Peyer's patch (tissue), 4 donors: ENCODE data around the gene ZKSCAN3. TPM values are rescaled to one million over a fixed set of nuclear protein-coding genes. Genes with fewer than 3 reads are reported as not detected.

ENCODE experiments used
- DNase-seq, 3 donors: peaks; one replicate each; pipeline ENCODE4 v3.0.0-alpha.2; 2017 to 2019
- H3K27ac ChIP-seq, 4 donors: fragments of 200-600 bp; sonication (generic); one replicate each; pipeline ENCODE4 v1.5.1; 2016 to 2019
- H3K27me3 ChIP-seq, 2 donors: fragments of 200-600 bp; sonication (generic); one replicate each; pipeline ENCODE4 v1.5.1; 2019
- H3K36me3 ChIP-seq, 3 donors: fragments of 200-600 bp; sonication (generic); one replicate each; pipeline ENCODE4 v1.5.1; 2016 to 2019
- H3K4me1 ChIP-seq, 4 donors: fragments of 200-600 bp; sonication (generic); one replicate each; pipeline ENCODE4 v1.5.1; 2016 to 2019
- H3K4me3 ChIP-seq, 4 donors: fragments of 200-600 bp; sonication (generic); 1 replicate in 3 of 4; 2 replicates in 1 of 4; pipeline ENCODE4 v1.5.1; 2016 to 2019; ENCODE audit warnings: mild to moderate bottlenecking in 1 of 4
- H3K9me3 ChIP-seq, 4 donors: fragments of 200-600 bp; sonication (generic); one replicate each; pipeline ENCODE4 v1.5.1; 2016 to 2019; ENCODE audit warnings: mild to moderate bottlenecking in 1 of 4
- CTCF ChIP-seq, 6 experiments: fragments of 450-650 bp in 4 of 6; fragments of 200-600 bp in 2 of 6; sonication (generic) in 1 of 6; IDR thresholded peaks; one replicate each; pipeline ENCODE4 v1.5.1; 2017 to 2019; ENCODE audit warnings: antibody characterized with exemption in 6 of 6, mild to moderate bottlenecking in 3 of 6, moderate library complexity in 1 of 6
- POLR2A ChIP-seq, 2 donors: fragments of 450-650 bp; IDR thresholded peaks; one replicate each; pipeline ENCODE4 v1.5.1; 2017; ENCODE audit warnings: antibody characterized with exemption in 2 of 2, mild to moderate bottlenecking in 2 of 2, moderate library complexity in 2 of 2
- total RNA-seq, 4 donors: library from RNA; depleted of rRNA; stranded (reverse); fragments of >200 nt; gene quantifications; one replicate each; pipeline ENCODE4 v1.1.0, GENCODE V29; 2016

The ZKSCAN3 gene
- total RNA-seq, 4 donors from 2014 or later = 2.5 to 7.0 (median 4.6) TPM

- TF ChIP-seq CTCF (IDR thresholded peaks at IDR 0.05) (no peak), POLR2A (IDR thresholded peaks at IDR 0.05) (no peak)
- no peak for DNase-seq
- peak overlapping the region; percentile 56 to 79 (median 65) for H3K4me3 ChIP-seq
- no peaks in the 10 kb centered on the region for H3K36me3 ChIP-seq
- H3K9me3 ChIP-seq = no peaks in the 10 kb centered on the region
- no peaks in the 10 kb centered on the region for H3K27me3 ChIP-seq
- peak overlapping the region; percentile 56 to 76 (median 68) for H3K27ac ChIP-seq
- peaks cover 0 to 12% (median 0%) of the 10 kb centered on the region in 4 donors for H3K4me1 ChIP-seq
Measured at GRCh38 chr6:28349344-28349891, 329 bp upstream of the ZKSCAN3 start.

- no peaks in the 10 kb centered on the region for H3K36me3 ChIP-seq
- DNase-seq = no peak
- H3K4me1 ChIP-seq = peaks cover 0 to 23% (median 0%) of the 10 kb centered on the region in 4 donors
- TF ChIP-seq CTCF (IDR thresholded peaks at IDR 0.05) (no peak), POLR2A (IDR thresholded peaks at IDR 0.05) (no peak)
- H3K4me3 ChIP-seq = no peak overlapping the region
- no peaks in the 10 kb centered on the region for H3K27me3 ChIP-seq
- no peaks in the 10 kb centered on the region for H3K9me3 ChIP-seq
- no peak overlapping the region for H3K27ac ChIP-seq
Measured at GRCh38 chr6:28351087-28351486, 1.3 kb downstream of the ZKSCAN3 start.

GRCh38 chr6:28351493-28351925 is 1.8 kb downstream of the ZKSCAN3 start:
- DNase-seq = no peak
- no peak overlapping the region for H3K4me3 ChIP-seq
- no peaks in the 10 kb centered on the region for H3K27me3 ChIP-seq
- no peaks in the 10 kb centered on the region for H3K36me3 ChIP-seq
- no peaks in the 10 kb centered on the region for H3K9me3 ChIP-seq
- no peak for TF ChIP-seq CTCF (IDR thresholded peaks at IDR 0.05)
- no peak for TF ChIP-seq POLR2A (IDR thresholded peaks at IDR 0.05)
- H3K4me1 ChIP-seq = peaks cover 0 to 27% (median 0%) of the 10 kb centered on the region in 4 donors
- H3K27ac ChIP-seq = no peak overlapping the region

GRCh38 chr6:28353356-28353755 is 3.6 kb downstream of the ZKSCAN3 start:
- TF ChIP-seq POLR2A (IDR thresholded peaks at IDR 0.05) (no peak), CTCF (IDR thresholded peaks at IDR 0.05) (no peak)
- Histone ChIP-seq H3K4me1 (peaks cover 0 to 32% (median 0%) of the 10 kb centered on the region in 4 donors), H3K27me3 (no peaks in the 10 kb centered on the region), H3K4me3 (no peak overlapping the region), H3K27ac (no peak overlapping the region), H3K9me3 (no peaks in the 10 kb centered on the region), H3K36me3 (no peaks in the 10 kb centered on the region)
- no peak for DNase-seq

GRCh38 chr6:28353981-28354676 is 4.4 kb downstream of the ZKSCAN3 start:
- Histone ChIP-seq H3K4me3 (no peak overlapping the region), H3K27me3 (no peaks in the 10 kb centered on the region), H3K27ac (peak overlapping the region in 1 of 4 donors; percentile 89), H3K9me3 (no peaks in the 10 kb centered on the region), H3K4me1 (peaks cover 0 to 32% (median 0%) of the 10 kb centered on the region in 4 donors), H3K36me3 (no peaks in the 10 kb centered on the region)
- TF ChIP-seq POLR2A (IDR thresholded peaks at IDR 0.05) (no peak), CTCF (IDR thresholded peaks at IDR 0.05) (no peak)
- DNase-seq = peak in 2 of 3 donors; percentile 46 to 56
